Esophagus squamous epithelium (tissue), 4 donors: ENCODE data around the gene MAG.

Source experiments
- POLR2A ChIP-seq, 4 donors: fragments of 450-650 bp; IDR thresholded peaks; one replicate each; pipeline ENCODE4 v1.6.1; 2017; ENCODE audit warnings: antibody characterized with exemption in 4 of 4, mild to moderate bottlenecking in 4 of 4, moderate library complexity in 3 of 4
- TF ChIP-seq, protein P1 (sequence below), 6 experiments: fragments of 450-650 bp in 4 of 6; fragments of 200-600 bp in 2 of 6; sonication (generic) in 2 of 6; IDR thresholded peaks; one replicate each; pipeline ENCODE4 v1.5.1; 2016 to 2019; ENCODE audit warnings: antibody characterized with exemption in 6 of 6, mild to moderate bottlenecking in 4 of 6, moderate library complexity in 4 of 6

GRCh38 chr19:35341565-35342225 lies 49.7 kb downstream of the MAG start:
- TF ChIP-seq POLR2A (IDR thresholded peaks at IDR 0.05), result no peak
- TF ChIP-seq, protein P1, sequence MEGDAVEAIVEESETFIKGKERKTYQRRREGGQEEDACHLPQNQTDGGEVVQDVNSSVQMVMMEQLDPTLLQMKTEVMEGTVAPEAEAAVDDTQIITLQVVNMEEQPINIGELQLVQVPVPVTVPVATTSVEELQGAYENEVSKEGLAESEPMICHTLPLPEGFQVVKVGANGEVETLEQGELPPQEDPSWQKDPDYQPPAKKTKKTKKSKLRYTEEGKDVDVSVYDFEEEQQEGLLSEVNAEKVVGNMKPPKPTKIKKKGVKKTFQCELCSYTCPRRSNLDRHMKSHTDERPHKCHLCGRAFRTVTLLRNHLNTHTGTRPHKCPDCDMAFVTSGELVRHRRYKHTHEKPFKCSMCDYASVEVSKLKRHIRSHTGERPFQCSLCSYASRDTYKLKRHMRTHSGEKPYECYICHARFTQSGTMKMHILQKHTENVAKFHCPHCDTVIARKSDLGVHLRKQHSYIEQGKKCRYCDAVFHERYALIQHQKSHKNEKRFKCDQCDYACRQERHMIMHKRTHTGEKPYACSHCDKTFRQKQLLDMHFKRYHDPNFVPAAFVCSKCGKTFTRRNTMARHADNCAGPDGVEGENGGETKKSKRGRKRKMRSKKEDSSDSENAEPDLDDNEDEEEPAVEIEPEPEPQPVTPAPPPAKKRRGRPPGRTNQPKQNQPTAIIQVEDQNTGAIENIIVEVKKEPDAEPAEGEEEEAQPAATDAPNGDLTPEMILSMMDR (IDR thresholded peaks at IDR 0.05), result no peak
